HCT116 (cell line): Measurements from ENCODE around the gene ERC2. TPM values are rescaled to one million over a fixed set of nuclear protein-coding genes. Genes with fewer than 3 reads are reported as not detected.

ENCODE experiments used
- ATAC-seq: fragments of 200-7000 bp; cut with Tn5 transposase; 2 replicates; pipeline ENCODE4 v1.9.1; 2020; ENCODE audit warnings: mild to moderate bottlenecking, moderate library complexity
- BruUV-seq: library from RNA; stranded (reverse); fragments of 400-500 nt; replicated peaks from 2 replicates; lab custom pipeline; 2021; lab: Mats Ljungman, UMichigan
- CTCF ChIA-PET: fragments of 300-600 bp; sonication (Branson Sonifier 250); formaldehyde crosslinking; loops from one replicate; lab custom pipeline; 2021; ENCODE audit warnings: antibody characterized with exemption; lab: Charles Lee
- POLR2A ChIA-PET: fragments of 300-600, 350-600 bp; sonication (Branson Sonifier 250); formaldehyde crosslinking; loops from one replicate; lab custom pipeline; 2021; ENCODE audit warnings: antibody characterized with exemption; lab: Charles Lee
- RAD21 ChIA-PET, 2 experiments: fragments of 300-600 bp; sonication (Branson Sonifier 250); formaldehyde crosslinking; loops; one replicate each; lab custom pipeline; 2023; ENCODE audit warnings: low total read pairs in 2 of 2; ENCODE audit not compliant: uncharacterized antibody in 2 of 2, unreplicated experiment in 2 of 2, low non-redundant PET in 1 of 2; lab: Charles Lee
- DNase-seq: peaks from one replicate; pipeline ENCODE4 v3.0.0-alpha.2; 2010; ENCODE audit warnings: low read depth, low spot score
- H2AFZ ChIP-seq: fragments of 200-600 bp; shearing (Covaris generic), sonication (generic); 2 replicates; pipeline ENCODE4 v1.6.1; 2017; ENCODE audit warnings: low read depth, mixed run types, mixed read lengths, antibody characterized with exemption, low read length; ENCODE audit not compliant: poor library complexity, severe bottlenecking
- H3K27ac ChIP-seq: 2 replicates; pipeline ENCODE4 v1.5.1; 2012; ENCODE audit warnings: low read depth, low read length
- H3K27me3 ChIP-seq: fragments of 200-600 bp; sonication (generic); 2 replicates; pipeline ENCODE4 v1.6.1; 2016; ENCODE audit warnings: mixed run types, low read length, mixed read lengths; ENCODE audit not compliant: insufficient read depth
- H3K36me3 ChIP-seq, 2 experiments: fragments of 200-500 bp in 1 of 2; fragments of 200-600 bp in 1 of 2; sonication (Bioruptor generic) in 1 of 2; sonication (generic) in 1 of 2; 2 replicates each; pipeline versions ENCODE4 v1.5.1 to v1.6.1; 2014 to 2016; ENCODE audit warnings: low read length in 2 of 2, inconsistent platforms in 1 of 2, mixed read lengths in 1 of 2, mixed run types in 1 of 2; ENCODE audit not compliant: insufficient read depth in 2 of 2, control insufficient read depth in 1 of 2
- H3K4me1 ChIP-seq, 2 experiments: fragments of 200-600 bp in 1 of 2; sonication (generic) in 1 of 2; 2 replicates each; pipeline versions ENCODE4 v1.5.1 to v1.6.1; 2012 to 2017; ENCODE audit warnings: low read length in 2 of 2, inconsistent platforms in 1 of 2, mild to moderate bottlenecking in 1 of 2, mixed read lengths in 1 of 2, mixed run types in 1 of 2, moderate library complexity in 1 of 2; ENCODE audit not compliant: insufficient read depth in 2 of 2, control insufficient read depth in 1 of 2
- H3K4me2 ChIP-seq: fragments of 200-600 bp; sonication (generic); 2 replicates; pipeline ENCODE4 v1.6.1; 2017; ENCODE audit warnings: mixed run types, low read length, mixed read lengths
- H3K4me3 ChIP-seq, 2 experiments: fragments of 200-600 bp in 1 of 2; sonication (generic) in 1 of 2; replicated peaks in 1 of 2; 2 replicates each; pipeline ENCODE4 v1.5.1; 2011 to 2016; ENCODE audit warnings: low read length in 2 of 2, control low read depth in 1 of 2, low read depth in 1 of 2, mild to moderate bottlenecking in 1 of 2, mixed read lengths in 1 of 2, mixed run types in 1 of 2
- H3K79me2 ChIP-seq: fragments of 200-600 bp; sonication (generic); 2 replicates; pipeline ENCODE4 v1.6.1; 2017; ENCODE audit warnings: mild to moderate bottlenecking, mixed run types, low read length, moderate library complexity, mixed read lengths; ENCODE audit not compliant: insufficient read depth
- H3K9ac ChIP-seq: fragments of 200-600 bp; sonication (generic); 2 replicates; pipeline ENCODE4 v1.6.1; 2016; ENCODE audit warnings: low read length, mixed read lengths
- H3K9me2 ChIP-seq: fragments of 200-600 bp; sonication (generic), shearing (Covaris generic); 2 replicates; pipeline ENCODE4 v1.6.1; 2017; ENCODE audit warnings: mixed run types, mild to moderate bottlenecking, moderate library complexity; ENCODE audit not compliant: insufficient read depth
- H3K9me3 ChIP-seq, 2 experiments: fragments of 200-500 bp in 1 of 2; fragments of 200-600 bp in 1 of 2; sonication (Bioruptor generic) in 1 of 2; sonication (generic) in 1 of 2; 2 replicates each; pipeline ENCODE4 v1.6.1; 2014 to 2017; ENCODE audit warnings: low read length in 2 of 2, mixed read lengths in 2 of 2, inconsistent platforms in 1 of 2, low read depth in 1 of 2, mild to moderate bottlenecking in 1 of 2, mixed run types in 1 of 2, moderate library complexity in 1 of 2; ENCODE audit not compliant: control insufficient read depth in 1 of 2, insufficient read depth in 1 of 2
- H4K20me1 ChIP-seq: fragments of 200-600 bp; sonication (generic), shearing (Covaris generic); 2 replicates; pipeline ENCODE4 v1.6.1; 2017; ENCODE audit warnings: mixed run types, mild to moderate bottlenecking, moderate library complexity; ENCODE audit not compliant: insufficient read depth
- CEBPB ChIP-seq: IDR thresholded peaks from 2 replicates; pipeline ENCODE4 v1.6.1; 2012; ENCODE audit warnings: low read depth
- ELF1 ChIP-seq: IDR thresholded peaks from 2 replicates; pipeline ENCODE4 v1.6.1; 2012; ENCODE audit warnings: low read depth, borderline replicate concordance
- EZH2 ChIP-seq: fragments of 200-600 bp; sonication (generic); IDR thresholded peaks from 2 replicates; pipeline ENCODE4 v1.6.1; 2017; ENCODE audit warnings: antibody characterized with exemption, mixed run types
- RAD21 ChIP-seq: IDR thresholded peaks from 2 replicates; pipeline ENCODE4 v1.6.1; 2012; ENCODE audit warnings: low read depth, mild to moderate bottlenecking
- SP1 ChIP-seq: IDR thresholded peaks from 2 replicates; pipeline ENCODE4 v1.6.1; 2012; ENCODE audit warnings: low read depth
- SRF ChIP-seq: IDR thresholded peaks from 2 replicates; pipeline ENCODE4 v1.6.1; 2012; ENCODE audit warnings: low read depth
- ZNF274 ChIP-seq: fragments of 200-500 bp; sonication (Bioruptor generic); IDR thresholded peaks from 2 replicates; pipeline ENCODE4 v1.6.1; 2014; ENCODE audit warnings: mild to moderate bottlenecking, low read depth, low read length, inconsistent platforms
- intact Hi-C: fragments of 100-400 bp; cut with micrococcal nuclease; formaldehyde crosslinking; loops from 2 replicates; pipeline ENCODE4 v1.10.0; 2022
- total RNA-seq: library from RNA; stranded (reverse); gene quantifications from one replicate; pipeline ENCODE4 v1.2.1, GENCODE V29; 2021; ENCODE audit not compliant: unreplicated experiment
- TF ChIP-seq, protein P1 (sequence below): IDR thresholded peaks from 2 replicates; pipeline ENCODE4 v1.6.1; 2012; ENCODE audit warnings: low read depth
- TF ChIP-seq, protein P2 (sequence below): IDR thresholded peaks from 2 replicates; pipeline ENCODE4 v1.6.1; 2012

ERC2 gene
- total RNA-seq, 1 experiment from 2014 or later, result not detected

DNA sequence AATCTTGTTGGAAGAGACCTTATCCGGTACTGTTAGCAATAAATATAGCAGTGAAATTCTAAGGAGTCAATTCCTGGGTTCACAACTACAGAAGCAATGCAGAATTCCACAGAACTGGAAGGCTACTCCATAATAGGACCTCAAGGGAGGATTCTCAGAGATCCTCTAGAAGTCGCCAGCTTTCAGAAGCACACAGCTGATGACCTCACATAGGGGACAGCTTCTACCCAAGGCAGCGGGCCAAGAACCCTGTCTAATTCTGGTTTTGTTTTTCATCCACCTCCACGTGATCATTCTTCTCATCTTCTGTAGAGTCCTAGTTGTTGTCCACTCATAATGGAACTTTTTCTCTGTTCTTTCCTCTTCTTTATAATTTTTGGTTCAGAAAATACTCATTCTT is 99.4 kb downstream of the ERC2 start:
- no peaks in the 10 kb centered on the region for H3K79me2 ChIP-seq
- H3K4me2 ChIP-seq, result no peak overlapping the region
- peaks cover 46% of the 10 kb centered on the region for H3K27me3 ChIP-seq
- H3K36me3 ChIP-seq, result no peaks in the 10 kb centered on the region
- TF ChIP-seq SRF (no peak), CEBPB (no peak), RAD21 (no peak), ELF1 (no peak), SP1 (no peak), ZNF274 (no peak), EZH2 (no peak)
- TF ChIP-seq, protein P1, sequence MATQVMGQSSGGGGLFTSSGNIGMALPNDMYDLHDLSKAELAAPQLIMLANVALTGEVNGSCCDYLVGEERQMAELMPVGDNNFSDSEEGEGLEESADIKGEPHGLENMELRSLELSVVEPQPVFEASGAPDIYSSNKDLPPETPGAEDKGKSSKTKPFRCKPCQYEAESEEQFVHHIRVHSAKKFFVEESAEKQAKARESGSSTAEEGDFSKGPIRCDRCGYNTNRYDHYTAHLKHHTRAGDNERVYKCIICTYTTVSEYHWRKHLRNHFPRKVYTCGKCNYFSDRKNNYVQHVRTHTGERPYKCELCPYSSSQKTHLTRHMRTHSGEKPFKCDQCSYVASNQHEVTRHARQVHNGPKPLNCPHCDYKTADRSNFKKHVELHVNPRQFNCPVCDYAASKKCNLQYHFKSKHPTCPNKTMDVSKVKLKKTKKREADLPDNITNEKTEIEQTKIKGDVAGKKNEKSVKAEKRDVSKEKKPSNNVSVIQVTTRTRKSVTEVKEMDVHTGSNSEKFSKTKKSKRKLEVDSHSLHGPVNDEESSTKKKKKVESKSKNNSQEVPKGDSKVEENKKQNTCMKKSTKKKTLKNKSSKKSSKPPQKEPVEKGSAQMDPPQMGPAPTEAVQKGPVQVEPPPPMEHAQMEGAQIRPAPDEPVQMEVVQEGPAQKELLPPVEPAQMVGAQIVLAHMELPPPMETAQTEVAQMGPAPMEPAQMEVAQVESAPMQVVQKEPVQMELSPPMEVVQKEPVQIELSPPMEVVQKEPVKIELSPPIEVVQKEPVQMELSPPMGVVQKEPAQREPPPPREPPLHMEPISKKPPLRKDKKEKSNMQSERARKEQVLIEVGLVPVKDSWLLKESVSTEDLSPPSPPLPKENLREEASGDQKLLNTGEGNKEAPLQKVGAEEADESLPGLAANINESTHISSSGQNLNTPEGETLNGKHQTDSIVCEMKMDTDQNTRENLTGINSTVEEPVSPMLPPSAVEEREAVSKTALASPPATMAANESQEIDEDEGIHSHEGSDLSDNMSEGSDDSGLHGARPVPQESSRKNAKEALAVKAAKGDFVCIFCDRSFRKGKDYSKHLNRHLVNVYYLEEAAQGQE, result no peak
- TF ChIP-seq, protein P2, sequence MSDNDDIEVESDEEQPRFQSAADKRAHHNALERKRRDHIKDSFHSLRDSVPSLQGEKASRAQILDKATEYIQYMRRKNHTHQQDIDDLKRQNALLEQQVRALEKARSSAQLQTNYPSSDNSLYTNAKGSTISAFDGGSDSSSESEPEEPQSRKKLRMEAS, result no peak
- ChIA-PET POLR2A (no interaction called here), CTCF (no interaction called here), RAD21 (no interaction called here)
- BruUV-seq, result no TSS peak
- no peak overlapping the region for H3K27ac ChIP-seq
- no peaks in the 10 kb centered on the region for H3K9me3 ChIP-seq
- intact Hi-C loops, result no loop called here
- H3K9me2 ChIP-seq, result no peaks in the 10 kb centered on the region
- ATAC-seq (no peak), DNase-seq (no peak)
- H3K4me1 ChIP-seq, result no peaks in the 10 kb centered on the region
- no peaks in the 10 kb centered on the region for H4K20me1 ChIP-seq
- H2AFZ ChIP-seq, result no peak overlapping the region
- no peak overlapping the region for H3K4me3 ChIP-seq
- no peak overlapping the region for H3K9ac ChIP-seq
